NCI-H524 (cell line): Measurements from ENCODE around the gene CLEC4M.
A peak's percentile ranks its signal among the peaks of the same experiment; 100 is the strongest.
"Not testable (repeated sequence)": the region's sequence is repeated elsewhere in the genome, so short reads cannot be mapped to it uniquely, and the experiment has no call there.

Experiments
- DNase-seq, 2 experiments: peaks; one replicate each; lab custom pipeline; 2025; lab: John Stamatoyannopoulos, UW

Gene CLEC4M

GRCh38 chr19:7773841-7774240 is 10.8 kb downstream of the CLEC4M start:
- DNase-seq = no peak

DNA sequence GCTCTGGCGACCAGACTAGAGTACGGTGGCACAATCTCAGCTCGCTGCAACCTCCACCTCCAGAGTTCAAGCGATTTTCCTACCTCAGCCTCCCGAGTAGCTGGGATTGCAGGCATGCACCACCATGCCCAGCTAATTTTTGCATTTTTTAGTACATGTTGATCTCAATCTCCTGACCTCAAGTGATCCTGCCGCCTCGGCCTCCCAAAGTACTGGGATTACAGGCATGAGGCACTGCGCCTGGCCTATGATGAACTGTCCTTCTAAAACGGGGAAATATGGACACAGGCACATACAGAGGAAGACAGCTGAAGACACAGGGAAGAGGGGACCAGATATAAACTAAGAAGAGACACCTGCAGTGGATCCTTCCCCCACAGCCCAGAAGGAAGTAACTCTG is 12.7 kb downstream of the CLEC4M start:
- DNase-seq = no peak

GRCh38 chr19:7778081-7778480 is 15.0 kb downstream of the CLEC4M start:
- DNase-seq = no peak

GRCh38 chr19:7779631-7780486 is 16.8 kb downstream of the CLEC4M start:
- DNase-seq = no peak

DNA sequence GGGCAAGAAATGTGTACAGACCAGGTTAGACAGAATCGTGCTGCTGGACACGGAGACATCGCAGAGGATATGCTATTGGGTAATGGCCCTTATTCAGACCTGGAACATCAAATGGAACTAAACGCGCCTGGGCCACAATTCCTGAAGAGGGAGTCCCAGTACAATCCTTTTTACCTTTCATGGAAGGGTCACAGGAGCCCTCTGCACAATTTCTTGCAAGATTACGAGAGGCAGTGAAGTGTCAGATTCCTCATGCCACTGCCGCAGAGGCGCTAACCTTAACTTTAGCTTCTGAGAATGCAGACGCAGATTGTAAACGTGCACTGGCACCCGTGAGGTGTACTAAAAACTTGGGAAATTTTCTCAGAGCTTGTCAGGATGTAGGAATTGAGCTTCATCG is 18.1 kb downstream of the CLEC4M start:
- DNase-seq = peak in 1 of 2 experiments; percentile 25

DNA sequence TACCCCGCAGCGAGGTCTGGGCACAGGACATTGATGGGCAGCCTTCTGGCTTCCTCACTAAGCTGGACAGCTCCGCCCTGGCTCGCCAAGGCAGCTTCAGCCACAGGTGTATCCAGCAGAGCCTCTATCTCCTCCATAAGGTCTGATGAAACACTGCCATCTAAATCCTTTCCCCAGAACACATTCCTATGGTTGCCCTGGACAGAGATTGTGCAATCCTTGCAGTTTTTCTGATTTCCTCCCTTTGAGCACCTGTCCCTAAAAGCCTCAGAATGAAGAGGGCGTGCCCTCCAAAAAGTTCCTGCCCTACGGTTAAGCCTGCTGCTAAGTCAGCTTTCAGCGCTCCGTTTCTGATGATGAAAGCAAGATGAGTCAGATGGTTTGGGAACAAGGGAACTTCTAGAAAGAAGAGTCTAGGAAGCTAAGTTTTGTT is 21.0 kb downstream of the CLEC4M start:
- DNase-seq = no peak

GRCh38 chr19:7784856-7785255 is 21.8 kb downstream of the CLEC4M start:
- no peak for DNase-seq

- DNase-seq = no peak
Measured at GRCh38 chr19:7787141-7787540, 24.1 kb downstream of the CLEC4M start.

DNA sequence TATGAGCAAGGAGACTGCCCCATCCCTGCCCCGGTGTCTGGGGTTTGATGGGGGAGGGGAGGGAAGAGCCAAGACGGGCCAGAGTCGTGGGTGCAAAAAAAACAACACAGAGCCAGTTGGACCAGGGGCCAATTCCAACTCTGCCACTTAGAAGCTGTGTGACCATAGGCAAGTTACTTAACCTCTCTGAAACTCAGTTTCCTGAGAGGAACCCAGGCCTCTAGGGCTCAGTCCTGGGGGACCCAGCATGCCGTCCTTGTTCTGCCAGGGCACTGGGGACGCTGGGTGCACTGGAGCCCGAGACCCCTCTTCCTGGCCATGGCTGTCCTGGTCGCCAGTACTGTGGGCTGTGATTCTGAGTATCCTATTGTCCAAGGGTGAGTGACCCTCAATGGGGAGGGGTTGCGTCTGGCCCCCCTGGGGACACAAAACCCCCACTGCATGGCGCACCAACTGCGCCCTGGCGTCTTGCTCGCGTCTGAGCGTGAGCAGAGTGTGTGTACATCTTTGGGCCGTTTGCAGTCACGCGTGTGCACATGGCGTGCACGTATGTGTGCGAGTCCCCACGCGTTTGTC is 24.6 kb downstream of the CLEC4M start:
- no peak for DNase-seq

DNA sequence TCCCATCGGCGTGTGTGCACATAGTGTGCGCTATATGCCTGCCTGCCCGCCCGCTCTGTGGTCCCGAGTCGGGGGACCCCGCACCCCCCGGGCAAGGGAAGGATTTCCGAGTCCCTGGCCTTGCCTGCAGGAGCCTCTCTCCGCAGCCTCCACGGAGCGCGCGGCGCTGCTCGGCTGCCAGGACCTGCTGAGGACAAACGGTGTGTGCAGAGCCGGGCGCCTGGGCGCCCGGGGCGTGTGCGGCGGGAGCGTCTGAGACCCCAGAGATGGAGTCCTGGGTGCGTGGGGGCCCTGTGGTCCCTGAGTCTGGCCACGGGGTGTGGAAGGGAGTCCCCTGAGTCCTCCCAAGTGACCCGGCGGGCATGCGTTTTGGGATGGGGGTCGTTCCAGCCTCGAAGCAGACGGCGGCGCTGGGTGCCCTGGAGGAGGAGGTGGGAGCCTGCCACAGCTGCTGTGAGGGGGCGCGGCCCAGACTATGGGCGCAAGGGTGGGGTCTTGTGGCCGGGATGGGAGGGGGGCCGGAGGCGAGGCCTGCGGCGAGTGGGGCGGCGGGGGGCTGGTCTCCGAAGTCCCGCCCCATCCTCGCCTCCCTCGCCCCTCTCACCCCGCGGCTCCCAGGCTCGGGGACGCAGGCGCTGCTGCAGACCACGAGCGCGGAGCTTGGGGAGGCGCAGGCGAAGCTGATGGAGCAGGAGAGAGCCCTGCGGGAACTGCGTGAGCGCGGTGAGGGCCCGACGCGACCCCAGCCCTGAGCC is 25.3 kb downstream of the CLEC4M start:
- peak in 1 of 2 experiments; percentile 40 for DNase-seq

GRCh38 chr19:7788933-7789323 is 25.9 kb downstream of the CLEC4M start:
- DNase-seq = no peak

DNA sequence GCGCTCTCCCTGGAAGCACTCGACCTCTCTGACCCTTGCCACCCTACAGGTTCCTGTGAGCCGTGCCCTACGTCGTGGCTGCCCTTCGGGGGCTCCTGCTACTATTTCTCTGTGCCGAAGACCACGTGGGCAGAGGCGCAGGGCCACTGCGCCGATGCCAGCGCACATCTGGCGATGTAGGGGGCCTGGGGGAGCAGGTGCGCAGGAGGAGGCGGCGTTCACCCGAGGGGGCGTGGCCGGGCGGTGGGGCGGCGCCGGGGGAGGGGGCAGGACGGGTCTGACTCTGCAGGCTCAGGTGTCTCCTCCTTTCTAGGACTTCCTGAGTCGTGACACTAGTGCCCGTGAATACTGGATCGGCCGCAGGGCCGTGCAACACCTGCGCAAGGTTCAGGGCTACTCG is 26.4 kb downstream of the CLEC4M start:
- peak in 1 of 2 experiments; percentile 24 for DNase-seq

GRCh38 chr19:7790416-7790815 is 27.4 kb downstream of the CLEC4M start:
- no peak for DNase-seq

DNA sequence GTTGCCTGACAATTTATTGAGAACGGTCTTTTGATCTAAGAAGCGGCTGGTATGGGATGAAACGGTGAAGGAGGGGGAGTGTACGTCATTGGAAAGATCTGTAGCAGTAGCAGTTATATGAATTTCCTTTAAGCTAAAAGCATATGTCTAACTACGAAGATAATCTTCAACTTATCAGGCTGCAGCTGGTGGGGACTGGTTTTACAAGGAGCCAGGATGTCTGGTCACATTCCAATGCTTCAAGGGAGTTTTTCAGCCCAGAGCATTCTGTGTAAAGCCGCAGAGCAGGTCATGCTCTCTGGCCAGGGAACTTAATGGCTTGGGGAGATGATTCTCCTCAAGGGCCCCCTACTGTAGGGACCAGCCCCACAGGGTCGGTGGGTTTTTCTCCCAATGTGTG is 29.2 kb downstream of the CLEC4M start:
- DNase-seq = peak in 1 of 2 experiments; percentile 43

DNA sequence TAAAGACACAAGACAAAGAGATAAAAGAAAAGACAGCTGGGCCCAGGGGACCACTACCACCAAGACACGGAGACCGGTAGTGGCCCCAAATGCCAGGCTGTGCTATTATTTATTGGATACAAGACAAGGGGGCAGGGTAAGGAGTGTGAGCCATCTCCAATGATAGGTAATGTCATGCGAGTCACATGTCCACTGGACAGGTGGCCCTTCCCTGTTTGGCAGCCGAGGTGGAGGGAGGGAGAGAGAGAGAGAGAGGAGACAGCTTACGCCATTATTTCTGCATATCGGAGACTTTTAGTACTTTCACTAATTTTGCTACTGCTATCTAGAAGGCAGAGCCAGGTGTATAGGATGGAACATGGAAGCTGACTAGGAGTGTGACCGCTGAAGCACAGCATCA is 29.7 kb downstream of the CLEC4M start:
- DNase-seq = not testable (repeated sequence)

GRCh38 chr19:7793493-7793892 is 30.4 kb downstream of the CLEC4M start:
- DNase-seq = no peak

GRCh38 chr19:7795555-7796161 is 32.6 kb downstream of the CLEC4M start:
- no peak for DNase-seq

GRCh38 chr19:7799640-7800355 is 36.8 kb downstream of the CLEC4M start:
- peak; percentile 64 to 83 for DNase-seq

- DNase-seq = no peak
Measured at GRCh38 chr19:7801020-7801570, 38.1 kb downstream of the CLEC4M start.

GRCh38 chr19:7806234-7806633 is 43.2 kb downstream of the CLEC4M start:
- DNase-seq = no peak

DNA sequence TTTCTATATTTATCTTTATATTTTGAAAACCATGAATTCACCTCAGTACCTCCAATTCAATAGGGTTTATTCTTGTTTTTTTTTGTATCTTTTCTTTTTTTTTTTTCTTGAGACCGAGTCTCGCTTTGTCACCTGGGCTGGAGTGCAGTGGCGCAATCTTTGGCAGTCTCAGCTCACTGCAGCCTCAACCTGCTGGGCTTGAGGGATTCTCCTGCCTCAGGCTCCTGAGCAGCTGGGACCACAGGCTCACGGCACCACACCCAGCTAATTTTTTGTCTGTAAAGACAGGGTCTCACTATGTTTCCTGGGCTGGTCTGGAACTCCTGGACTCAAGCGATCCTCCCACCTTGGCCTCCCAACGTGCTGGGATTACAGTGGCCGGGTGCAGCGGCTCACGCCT is 43.8 kb downstream of the CLEC4M start:
- DNase-seq = no peak
